Stomach (tissue), 19 donors: Measurements from ENCODE around the gene SLC28A3. TPM values are rescaled to one million over a fixed set of nuclear protein-coding genes. Genes with fewer than 3 reads are reported as not detected.
"Not testable (repeated sequence)": the region's sequence is repeated elsewhere in the genome, so short reads cannot be mapped to it uniquely, and the experiment has no call there.

Experiments
- DNase-seq, 2 donors: peaks; one replicate each; pipeline versions ENCODE4 v3.0.0 to v3.0.0-alpha.2; 2013 to 2019
- H3K27ac ChIP-seq, 5 donors: fragments of 200-600 bp in 4 of 5; sonication (generic) in 4 of 5; one replicate each; pipeline ENCODE4 v1.5.1; 2013 to 2019; ENCODE audit warnings: mild to moderate bottlenecking in 1 of 5, moderate library complexity in 1 of 5
- H3K27me3 ChIP-seq, 3 donors: fragments of 200-600 bp; sonication (generic); one replicate each; pipeline ENCODE4 v1.5.1; 2017 to 2019; ENCODE audit warnings: mixed run types in 1 of 3
- H3K36me3 ChIP-seq, 4 donors: fragments of 200-600 bp; sonication (generic); 1 replicate in 3 of 4; 2 replicates in 1 of 4; pipeline ENCODE4 v1.5.1; 2016 to 2019
- H3K4me1 ChIP-seq, 4 donors: fragments of 200-600 bp; sonication (generic); one replicate each; pipeline ENCODE4 v1.5.1; 2016 to 2019
- H3K4me3 ChIP-seq, 4 donors: fragments of 200-600 bp; sonication (generic) in 3 of 4; one replicate each; pipeline ENCODE4 v1.5.1; 2016 to 2019; ENCODE audit warnings: mild to moderate bottlenecking in 1 of 4
- H3K9me3 ChIP-seq, 4 donors: fragments of 200-600 bp; sonication (generic); one replicate each; pipeline ENCODE4 v1.5.1; 2016 to 2019
- EP300 ChIP-seq: sonication (generic); formaldehyde crosslinking; IDR thresholded peaks from one replicate; pipeline ENCODE4 v1.6.1; 2017; ENCODE audit warnings: antibody characterized with exemption
- POLR2A ChIP-seq, 4 donors: fragments of 450-650 bp; IDR thresholded peaks; one replicate each; pipeline ENCODE4 v1.6.1; 2016; ENCODE audit warnings: antibody characterized with exemption in 4 of 4, control low read depth in 2 of 4, mild to moderate bottlenecking in 1 of 4, moderate library complexity in 1 of 4
- POLR2AphosphoS5 ChIP-seq, 3 donors: sonication (generic); formaldehyde crosslinking; IDR thresholded peaks; one replicate each; pipeline ENCODE4 v1.6.1; 2016; ENCODE audit warnings: antibody characterized with exemption in 3 of 3
- WGBS, 5 donors: extraction: QIAGEN DNeasy Blood & Tissue Kit in 3 of 5; methylation state at CpG; one replicate each; pipeline versions ENCODE4 v1.1.5 to v1.1.7; 2013 to 2018; 5-methylcytosine and 5-hydroxymethylcytosine counted together
- intact Hi-C: fragments of 100-400 bp; cut with DNase I; formaldehyde crosslinking; loops from one replicate; pipeline ENCODE4 v1.15.1; 2023; ENCODE audit warnings: low total_unique reads
- long read RNA-seq, 10 donors: transcript quantifications; one replicate each; lab custom pipeline, GENCODE V29; 2026
- polyA plus RNA-seq, 3 donors: library from polyadenylated mRNA; stranded (reverse); fragments of 200-250 nt; gene quantifications; one replicate each; pipeline ENCODE4 v1.2.3, GENCODE V29; 2013
- total RNA-seq, 5 donors: library from RNA; depleted of rRNA; stranded (reverse); fragments of >200 nt; gene quantifications; one replicate each; pipeline versions ENCODE4 v1.1.0 to v1.2.3, GENCODE V29; 2014 to 2016
- TF ChIP-seq, protein P1 (sequence below), 7 experiments: fragments of 450-650 bp in 4 of 7; fragments of 200-600 bp in 3 of 7; sonication (generic) in 3 of 7; IDR thresholded peaks; one replicate each; pipeline ENCODE4 v1.5.1; 2016 to 2019; ENCODE audit warnings: antibody characterized with exemption in 7 of 7, control low read depth in 2 of 7, mild to moderate bottlenecking in 1 of 7
- donor health status: healthy with polysubstance abuse.
- donor health status: Bipolar disorder and iron deficiency.
- donor health status: healthy.

Gene SLC28A3, protein sequence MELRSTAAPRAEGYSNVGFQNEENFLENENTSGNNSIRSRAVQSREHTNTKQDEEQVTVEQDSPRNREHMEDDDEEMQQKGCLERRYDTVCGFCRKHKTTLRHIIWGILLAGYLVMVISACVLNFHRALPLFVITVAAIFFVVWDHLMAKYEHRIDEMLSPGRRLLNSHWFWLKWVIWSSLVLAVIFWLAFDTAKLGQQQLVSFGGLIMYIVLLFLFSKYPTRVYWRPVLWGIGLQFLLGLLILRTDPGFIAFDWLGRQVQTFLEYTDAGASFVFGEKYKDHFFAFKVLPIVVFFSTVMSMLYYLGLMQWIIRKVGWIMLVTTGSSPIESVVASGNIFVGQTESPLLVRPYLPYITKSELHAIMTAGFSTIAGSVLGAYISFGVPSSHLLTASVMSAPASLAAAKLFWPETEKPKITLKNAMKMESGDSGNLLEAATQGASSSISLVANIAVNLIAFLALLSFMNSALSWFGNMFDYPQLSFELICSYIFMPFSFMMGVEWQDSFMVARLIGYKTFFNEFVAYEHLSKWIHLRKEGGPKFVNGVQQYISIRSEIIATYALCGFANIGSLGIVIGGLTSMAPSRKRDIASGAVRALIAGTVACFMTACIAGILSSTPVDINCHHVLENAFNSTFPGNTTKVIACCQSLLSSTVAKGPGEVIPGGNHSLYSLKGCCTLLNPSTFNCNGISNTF
- 1 to 10 TPM in 3 of 5 donors, under 1 TPM in 1, not detected in 1; 0.58 to 1.8 (median 1.3) TPM for total RNA-seq
- polyA plus RNA-seq: 1 to 10 TPM in 2 of 3 donors, not detected in 1; 1.1 to 6.3 TPM
- long read RNA-seq, donor 1: 0 reads
- long read RNA-seq, donor 2: 0 reads
- long read RNA-seq, donor 3, full-length matches to known transcripts: 2 of 2 reads
- long read RNA-seq, donor 3, partial matches to known transcripts: 0 of 2 reads
- long read RNA-seq, donor 3, other reads (novel, unspliced or antisense): 0 of 2 reads
- long read RNA-seq, donor 4: 0 reads
- long read RNA-seq, donor 5, full-length matches to known transcripts: 1 of 1 reads
- long read RNA-seq, donor 5, partial matches to known transcripts: 0 of 1 reads
- long read RNA-seq, donor 5, other reads (novel, unspliced or antisense): 0 of 1 reads
- long read RNA-seq, donor 6: 0 reads
- long read RNA-seq, donor 7: 0 reads
- long read RNA-seq, donor 8: 0 reads
- long read RNA-seq, donor 9: 0 reads
- long read RNA-seq, donor 10: 0 reads

DNA sequence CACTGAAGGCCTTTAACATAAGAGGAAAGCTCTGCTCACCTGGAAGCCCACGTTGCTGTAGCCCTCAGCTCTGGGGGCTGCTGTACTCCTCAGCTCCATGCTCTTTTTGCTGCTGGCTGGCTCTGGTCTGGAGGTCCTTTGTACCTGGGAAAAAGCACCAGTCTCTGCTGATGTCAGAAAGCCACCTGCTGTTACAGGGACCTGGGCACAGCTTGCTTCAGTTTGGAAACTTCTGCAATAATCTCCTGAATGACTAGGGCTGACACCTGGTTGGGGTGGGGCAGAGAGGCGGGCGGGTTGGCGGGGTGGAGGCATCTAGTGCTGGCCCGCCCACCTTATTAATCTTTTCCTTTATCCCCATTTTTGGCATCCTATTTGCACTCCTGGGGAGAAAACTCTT is at the start of gene SLC28A3:
TSS of gene SLC28A3 (minus strand) at position 224 of the 400 bp plus-strand sequence. CDS start at position 99, 125 bp downstream.
- Histone ChIP-seq H3K4me1 (peaks cover 0 to 8% (median 3%) of the 10 kb centered on the region in 4 donors), H3K27me3 (no peaks in the 10 kb centered on the region), H3K4me3 (peak within 1 kb of the TSS in 1 of 4 donors; percentile 41), H3K9me3 (no peaks in the 10 kb centered on the region), H3K36me3 (no peaks in the 10 kb centered on the region), H3K27ac (peak within 1 kb of the TSS in 1 of 5 donors; percentile 38)
- peak; percentile 29 to 55 for DNase-seq
- 34 to 58% (median 49%) methylated on average over 5 of the region's 5 CpGs for WGBS, 5 donors
- TF ChIP-seq, protein P1, sequence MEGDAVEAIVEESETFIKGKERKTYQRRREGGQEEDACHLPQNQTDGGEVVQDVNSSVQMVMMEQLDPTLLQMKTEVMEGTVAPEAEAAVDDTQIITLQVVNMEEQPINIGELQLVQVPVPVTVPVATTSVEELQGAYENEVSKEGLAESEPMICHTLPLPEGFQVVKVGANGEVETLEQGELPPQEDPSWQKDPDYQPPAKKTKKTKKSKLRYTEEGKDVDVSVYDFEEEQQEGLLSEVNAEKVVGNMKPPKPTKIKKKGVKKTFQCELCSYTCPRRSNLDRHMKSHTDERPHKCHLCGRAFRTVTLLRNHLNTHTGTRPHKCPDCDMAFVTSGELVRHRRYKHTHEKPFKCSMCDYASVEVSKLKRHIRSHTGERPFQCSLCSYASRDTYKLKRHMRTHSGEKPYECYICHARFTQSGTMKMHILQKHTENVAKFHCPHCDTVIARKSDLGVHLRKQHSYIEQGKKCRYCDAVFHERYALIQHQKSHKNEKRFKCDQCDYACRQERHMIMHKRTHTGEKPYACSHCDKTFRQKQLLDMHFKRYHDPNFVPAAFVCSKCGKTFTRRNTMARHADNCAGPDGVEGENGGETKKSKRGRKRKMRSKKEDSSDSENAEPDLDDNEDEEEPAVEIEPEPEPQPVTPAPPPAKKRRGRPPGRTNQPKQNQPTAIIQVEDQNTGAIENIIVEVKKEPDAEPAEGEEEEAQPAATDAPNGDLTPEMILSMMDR (IDR thresholded peaks at IDR 0.05): no peak
- TF ChIP-seq EP300 (no peak), POLR2A (IDR thresholded peaks at IDR 0.05) (no peak), POLR2AphosphoS5 (IDR thresholded peaks at IDR 0.05) (no peak)
- intact Hi-C loops: no loop called here

DNA sequence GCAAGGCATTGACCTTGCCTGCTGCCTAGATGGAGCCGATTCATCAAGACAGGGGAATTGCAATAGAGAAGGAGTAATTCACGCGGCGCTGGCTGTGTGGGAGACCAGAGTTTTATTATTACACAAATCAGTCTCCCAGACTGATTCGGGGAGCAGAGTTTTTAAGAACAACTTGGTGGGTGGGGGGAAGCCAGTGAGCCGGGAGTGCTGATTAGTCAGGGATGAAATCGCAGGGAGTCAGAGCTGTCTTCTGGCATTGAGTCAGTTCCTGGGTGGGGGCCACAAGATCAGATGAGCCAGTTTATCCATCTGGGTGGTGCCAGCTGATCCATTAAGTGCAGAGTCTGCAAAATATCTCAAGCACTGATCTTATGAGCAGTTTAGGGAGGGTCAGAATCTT is 49.7 kb upstream of the SLC28A3 start:
- not testable (repeated sequence) for H3K27me3 ChIP-seq, H3K4me1 ChIP-seq, H3K4me3 ChIP-seq, H3K36me3 ChIP-seq, H3K9me3 ChIP-seq, H3K27ac ChIP-seq, DNase-seq
- intact Hi-C loops: loop anchor here (10.0 kb wide), 1 partner anchor 1225 kb away; no protein-coding TSS in a partner anchor
- 71 to 84% (median 78%) methylated on average over 7 of the region's 7 CpGs for WGBS, 5 donors

DNA sequence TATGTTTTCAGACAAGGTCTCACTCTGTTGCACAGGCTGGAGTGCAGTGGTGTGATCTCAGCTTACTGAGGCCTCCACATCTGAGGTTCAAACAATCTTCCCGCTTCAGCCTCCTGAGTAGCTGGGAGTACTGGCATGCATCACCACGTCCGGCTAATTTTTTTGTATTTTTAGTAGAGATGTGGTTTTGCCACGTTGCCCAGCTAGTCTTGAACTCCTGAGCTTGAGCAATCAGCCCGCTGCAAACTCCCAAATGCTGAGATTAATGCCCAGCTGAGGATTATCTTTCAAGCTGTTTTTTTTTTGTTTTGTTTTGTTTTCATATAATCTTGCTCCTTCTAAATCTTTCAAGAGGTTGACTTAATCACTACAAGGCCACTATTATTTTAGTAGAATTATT is 47.3 kb upstream of the SLC28A3 start:
- TF ChIP-seq, protein P1 (IDR thresholded peaks at IDR 0.05): no peak
- TF ChIP-seq POLR2A (IDR thresholded peaks at IDR 0.05) (no peak), EP300 (no peak), POLR2AphosphoS5 (IDR thresholded peaks at IDR 0.05) (no peak)
- WGBS, 5 donors: 68 to 88% (median 84%) methylated on average over 5 of the region's 5 CpGs

DNA sequence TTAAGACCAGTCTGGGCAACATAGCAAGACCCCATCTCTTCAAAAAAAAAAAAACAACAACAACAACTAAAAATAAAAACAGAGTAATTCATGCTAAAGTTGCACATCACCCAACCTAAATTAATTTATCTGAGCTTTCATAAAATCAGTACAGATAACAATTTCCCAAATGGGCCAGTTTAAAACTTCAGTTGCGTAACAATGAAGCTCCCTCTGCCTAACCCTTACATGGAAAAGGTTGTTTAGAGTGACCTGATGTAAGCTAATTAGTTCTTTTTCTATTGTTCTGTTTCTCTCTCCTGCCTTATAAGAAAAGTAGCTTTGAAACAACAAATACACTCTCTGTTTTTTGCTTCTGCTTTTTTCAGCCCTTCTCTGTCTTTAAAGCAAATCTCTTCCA is 46.2 kb upstream of the SLC28A3 start:
- intact Hi-C loops: no loop called here
- H3K4me1 ChIP-seq: no peaks in the 10 kb centered on the region
- H3K27ac ChIP-seq: no peak overlapping the region
- no peaks in the 10 kb centered on the region for H3K27me3 ChIP-seq
- TF ChIP-seq POLR2A (IDR thresholded peaks at IDR 0.05) (no peak), POLR2AphosphoS5 (IDR thresholded peaks at IDR 0.05) (no peak), EP300 (no peak)
- TF ChIP-seq, protein P1 (IDR thresholded peaks at IDR 0.05): no peak
- H3K36me3 ChIP-seq: no peaks in the 10 kb centered on the region
- no peak for DNase-seq
- H3K4me3 ChIP-seq: no peak overlapping the region
- 87 to 100% (median 96%) methylated on average over 1 of the region's 1 CpG for WGBS, 5 donors
- no peaks in the 10 kb centered on the region for H3K9me3 ChIP-seq

More for the DNA sequence above, 47.3 kb upstream of the SLC28A3 start:
- Histone ChIP-seq H3K4me3 (no peak overlapping the region), H3K27ac (no peak overlapping the region), H3K9me3 (no peaks in the 10 kb centered on the region), H3K27me3 (no peaks in the 10 kb centered on the region), H3K36me3 (no peaks in the 10 kb centered on the region), H3K4me1 (no peaks in the 10 kb centered on the region)
- no peak for DNase-seq
- intact Hi-C loops: no loop called here
